GM12874 (cell line): ENCODE data around the gene EIF3F.

Experiments
- CTCF ChIP-seq: IDR thresholded peaks from 2 replicates; pipeline ENCODE4 v1.5.1; 2011; ENCODE audit warnings: low read depth, mild to moderate bottlenecking, control low read depth, low read length, moderate library complexity; ENCODE audit not compliant: insufficient read depth

Gene EIF3F

DNA sequence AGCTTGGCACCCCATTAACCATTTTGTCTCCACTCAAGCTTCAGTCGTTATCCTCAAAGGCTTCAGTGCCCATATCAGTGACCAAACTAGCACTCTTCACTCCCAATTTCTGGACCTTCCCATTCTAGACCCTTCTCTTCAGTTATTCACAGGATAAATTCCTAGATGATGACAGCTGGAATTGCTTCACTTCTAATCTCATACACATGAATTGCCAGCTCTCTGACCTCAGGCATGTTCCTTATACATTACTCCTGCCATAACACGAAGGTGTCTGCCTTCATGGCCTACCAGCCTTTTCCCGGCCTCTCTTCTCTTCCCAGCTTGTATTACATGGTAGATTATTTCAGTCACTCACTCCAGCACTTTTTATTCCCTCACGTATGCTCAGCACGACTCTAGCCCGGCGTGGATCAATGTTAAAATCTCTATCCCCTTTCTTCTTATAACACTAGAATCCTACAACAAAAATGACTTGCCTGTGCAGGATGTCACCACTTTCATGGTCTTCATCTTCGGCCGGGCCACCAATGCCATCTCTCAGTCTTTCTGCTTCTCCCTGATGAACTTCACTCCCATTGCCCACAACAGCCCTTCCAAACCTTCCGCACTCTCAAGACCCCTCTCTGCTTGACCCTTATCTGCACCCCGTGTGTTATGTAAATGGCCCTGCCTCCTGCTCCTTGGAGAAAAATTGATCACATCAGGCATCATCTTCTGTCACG, 36.9 kb downstream of the EIF3F start:
- no peak for TF ChIP-seq CTCF

DNA sequence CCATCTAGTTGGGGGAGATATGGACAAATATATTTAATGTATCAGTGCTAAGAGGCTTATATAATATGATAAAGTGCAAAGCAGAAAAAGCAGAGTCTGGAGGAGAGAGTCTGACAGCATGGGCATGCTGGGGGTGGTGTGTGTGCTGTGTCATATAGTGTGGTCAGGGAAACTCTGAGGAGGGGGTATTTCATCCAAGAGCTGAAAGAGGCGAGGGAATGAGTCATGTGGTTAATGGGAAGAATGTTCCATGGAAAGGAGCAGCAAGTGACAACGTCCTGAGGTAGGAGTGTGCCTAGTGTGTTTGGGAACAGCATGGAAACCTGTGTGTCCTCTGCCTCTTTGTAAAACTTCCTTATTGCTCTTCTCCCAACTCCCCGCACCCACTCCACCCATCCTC, 38.0 kb downstream of the EIF3F start:
- TF ChIP-seq CTCF = no peak

- TF ChIP-seq CTCF = no peak
Measured at GRCh38 chr11:8025816-8026215, 38.7 kb downstream of the EIF3F start.

GRCh38 chr11:8026982-8027381, 39.8 kb downstream of the EIF3F start:
- no peak for TF ChIP-seq CTCF

DNA sequence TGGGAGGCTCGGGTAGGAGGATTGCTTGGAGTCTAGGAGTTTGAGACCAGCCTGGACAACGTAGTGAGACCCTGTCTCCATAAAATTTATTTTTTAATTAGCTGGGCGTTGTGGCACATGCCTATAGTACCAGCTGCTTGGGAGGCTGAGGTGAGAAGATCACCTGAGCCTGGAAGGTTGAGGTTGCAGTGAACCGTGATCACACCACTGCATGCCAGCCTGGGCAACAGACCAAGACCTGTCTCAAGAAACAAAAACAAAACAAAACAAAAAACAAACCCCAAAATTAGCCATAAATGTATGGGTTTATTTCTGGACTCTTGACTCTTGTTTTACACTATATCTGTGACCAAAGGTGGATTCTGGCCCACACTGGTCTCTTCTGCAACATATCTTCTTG, 41.6 kb downstream of the EIF3F start:
- no peak for TF ChIP-seq CTCF

- TF ChIP-seq CTCF = no peak
Measured at GRCh38 chr11:8030526-8031247, 43.5 kb downstream of the EIF3F start.

- no peak for TF ChIP-seq CTCF
Measured at GRCh38 chr11:8031248-8032115, 44.3 kb downstream of the EIF3F start.
